ENCODE measurements around the gene ROGDI.

Gene ROGDI

DNA sequence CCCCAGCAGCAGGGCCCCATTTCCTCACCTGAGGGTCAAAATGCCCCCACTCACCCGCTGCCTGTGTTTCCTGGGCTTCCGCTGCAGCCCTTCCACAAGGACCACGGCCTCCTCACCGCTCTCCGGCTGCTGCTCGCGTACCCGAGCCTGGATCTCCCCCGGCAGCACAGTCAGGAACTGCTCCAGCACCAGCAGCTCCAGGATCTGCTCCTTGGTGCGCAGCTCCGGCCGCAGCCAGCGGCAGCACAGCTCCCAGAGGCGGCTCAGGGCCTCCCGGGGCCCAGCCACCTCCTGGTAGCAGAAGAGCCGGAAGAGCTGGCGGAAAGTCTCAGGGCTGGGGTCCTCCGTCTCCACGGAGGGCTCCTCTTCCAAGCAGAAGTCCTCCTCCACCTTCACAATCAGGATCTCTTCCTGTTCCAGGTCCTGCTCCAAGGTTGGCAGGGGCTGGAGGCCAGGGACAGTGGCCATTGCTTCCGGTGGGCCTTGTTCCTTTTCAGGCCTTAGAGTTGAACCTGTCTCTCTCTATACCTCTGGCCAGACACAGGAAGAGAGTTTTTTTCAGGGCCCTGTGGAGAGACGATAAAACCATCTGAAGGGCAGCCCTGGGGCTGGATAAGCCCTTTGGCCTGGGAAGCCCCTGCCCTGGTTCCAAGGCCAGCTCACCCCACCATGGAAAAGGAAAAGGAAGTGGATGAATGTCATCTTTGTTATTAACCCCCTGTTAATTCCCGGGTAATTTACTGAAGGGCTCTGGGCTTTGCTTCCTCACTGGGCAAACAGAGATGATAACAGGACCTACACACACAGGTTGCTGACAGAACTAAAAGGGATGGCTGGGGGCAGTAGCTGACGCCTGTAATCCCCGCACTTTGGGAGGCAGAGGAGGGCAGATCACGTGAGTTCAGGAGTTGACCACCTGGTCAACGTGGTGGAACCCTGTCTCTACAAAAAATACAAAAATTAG is 36.6 kb downstream of the ROGDI start:
- no peak for DNase-seq

DNA sequence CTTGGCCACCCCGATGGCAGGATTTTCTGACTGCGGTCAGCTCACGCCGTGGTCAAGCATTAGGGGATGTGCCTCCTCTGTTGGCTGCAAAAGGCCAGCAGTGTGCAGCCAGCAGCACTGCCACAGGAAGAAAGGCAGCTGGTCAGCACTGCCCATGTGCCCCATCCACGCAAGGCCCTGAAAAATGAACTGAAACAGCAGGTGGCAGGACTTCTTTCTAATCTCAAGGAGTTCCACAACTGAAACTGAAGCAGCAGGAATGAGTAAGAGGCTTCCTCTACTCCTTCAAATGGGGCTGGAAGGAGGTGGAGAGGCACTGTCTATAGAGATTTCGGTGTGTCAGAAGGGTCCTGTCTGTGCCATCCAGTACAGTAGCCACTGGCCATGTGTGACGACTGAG is 38.6 kb downstream of the ROGDI start:
- no peak for DNase-seq

DNA sequence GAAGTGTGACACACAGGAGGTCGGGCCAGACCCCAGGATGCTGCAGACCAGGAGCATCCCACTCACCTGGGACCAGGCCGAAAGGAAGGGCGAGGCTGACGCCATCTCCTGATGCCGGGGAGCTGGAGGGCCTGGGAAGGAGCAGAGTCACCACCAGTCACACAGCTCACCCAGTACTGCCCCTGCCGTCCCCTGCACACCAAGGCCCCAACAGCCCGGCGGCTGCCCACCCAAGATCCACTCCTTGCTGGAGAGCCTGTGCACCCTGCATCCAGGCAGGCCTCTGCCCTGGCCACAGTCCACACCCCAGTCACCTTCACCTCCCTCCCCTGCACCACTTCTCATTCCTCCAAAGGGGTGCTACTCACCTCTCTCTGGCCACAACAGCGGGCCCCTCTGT is 40.2 kb downstream of the ROGDI start:
- DNase-seq = no peak

DNA sequence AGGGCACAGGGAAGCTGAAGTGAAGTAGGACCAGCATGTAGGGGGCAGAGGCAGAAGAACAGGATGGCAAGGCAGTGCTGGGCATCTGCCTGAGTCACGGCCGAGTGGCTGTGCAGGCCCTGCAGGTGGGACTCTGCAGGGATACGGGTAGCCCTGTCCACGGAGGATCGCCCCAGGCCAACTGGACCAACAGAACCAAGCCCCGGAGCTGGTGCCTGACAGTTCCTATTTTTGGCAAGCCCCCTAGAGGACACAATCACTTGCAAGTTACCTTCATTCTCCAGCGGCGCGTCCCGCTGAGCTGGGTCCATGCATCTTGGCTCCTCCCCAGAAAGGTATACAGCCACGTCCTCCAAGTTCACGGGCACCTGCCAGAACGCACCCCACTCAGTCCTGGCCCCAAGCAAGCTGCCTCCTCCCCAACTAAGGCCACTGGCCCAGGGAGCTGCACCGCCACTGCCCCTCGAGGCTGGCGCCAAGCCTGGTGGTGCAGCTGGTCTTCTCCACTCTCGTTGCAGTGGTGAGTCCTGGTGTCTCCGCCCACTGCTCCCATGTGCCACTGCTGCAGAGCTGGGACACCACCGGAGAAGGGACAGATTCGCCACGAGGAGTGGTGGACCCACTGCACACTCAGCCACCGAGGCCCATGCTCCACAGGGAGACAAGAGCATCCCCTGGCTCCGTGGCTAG is 42.1 kb downstream of the ROGDI start:
- DNase-seq = no peak

DNA sequence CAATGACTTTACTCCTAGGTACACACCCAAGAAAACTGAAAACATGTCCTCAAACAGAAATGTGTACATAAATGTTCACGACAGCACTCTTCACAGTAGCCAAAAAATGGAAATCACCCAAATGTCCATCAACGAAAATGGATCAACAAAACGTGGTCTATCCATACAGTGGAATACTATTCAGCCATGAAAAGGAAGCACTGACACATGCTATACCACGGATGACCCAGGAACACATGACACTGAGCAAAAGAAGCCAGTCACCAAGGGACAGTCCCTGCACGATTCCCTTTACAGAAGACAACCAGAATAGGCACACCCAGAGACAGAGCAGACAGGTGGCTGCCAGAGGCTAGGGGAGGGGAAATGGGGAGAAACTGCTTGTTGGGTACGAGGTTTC is 46.7 kb downstream of the ROGDI start:
- no peak for DNase-seq

DNA sequence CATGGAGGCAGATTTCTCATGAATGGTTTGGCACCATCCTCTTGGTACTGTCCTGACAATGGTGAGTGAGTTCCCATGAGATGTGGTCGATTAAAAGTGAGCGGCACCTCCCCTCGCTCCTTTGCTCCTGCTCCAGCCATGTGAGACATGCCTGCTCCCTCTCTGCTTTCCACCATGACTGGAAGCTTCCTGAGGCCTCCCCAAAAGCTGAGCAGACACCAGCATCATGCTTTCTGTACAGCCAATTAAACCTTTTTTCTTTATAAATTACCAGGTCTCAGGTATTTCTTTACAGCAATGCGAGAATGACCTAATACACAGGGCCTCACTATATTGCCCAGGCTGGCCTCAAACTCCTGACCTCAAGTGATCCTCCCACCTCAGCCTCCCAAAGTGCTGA is 47.6 kb downstream of the ROGDI start:
- no peak for DNase-seq

DNA sequence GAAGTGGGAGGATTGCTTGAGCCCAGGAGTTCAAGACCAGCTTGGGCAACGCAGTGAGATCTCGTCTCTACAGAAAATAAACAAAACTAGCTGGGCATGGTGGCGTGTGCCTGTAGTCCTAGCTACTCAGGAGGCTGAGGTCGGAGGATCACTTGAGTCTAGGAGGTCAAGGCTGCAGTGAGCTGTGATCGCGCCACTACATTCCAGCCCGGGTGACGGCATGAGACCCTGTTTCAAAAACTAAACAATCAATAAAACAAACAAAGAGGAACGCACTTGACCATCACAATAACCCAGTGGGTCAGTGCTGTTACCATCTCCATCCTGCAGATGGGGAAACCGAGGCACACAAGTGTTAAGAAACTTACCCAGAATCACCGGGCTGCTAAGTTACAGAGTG is 49.2 kb downstream of the ROGDI start:
- DNase-seq = no peak

DNA sequence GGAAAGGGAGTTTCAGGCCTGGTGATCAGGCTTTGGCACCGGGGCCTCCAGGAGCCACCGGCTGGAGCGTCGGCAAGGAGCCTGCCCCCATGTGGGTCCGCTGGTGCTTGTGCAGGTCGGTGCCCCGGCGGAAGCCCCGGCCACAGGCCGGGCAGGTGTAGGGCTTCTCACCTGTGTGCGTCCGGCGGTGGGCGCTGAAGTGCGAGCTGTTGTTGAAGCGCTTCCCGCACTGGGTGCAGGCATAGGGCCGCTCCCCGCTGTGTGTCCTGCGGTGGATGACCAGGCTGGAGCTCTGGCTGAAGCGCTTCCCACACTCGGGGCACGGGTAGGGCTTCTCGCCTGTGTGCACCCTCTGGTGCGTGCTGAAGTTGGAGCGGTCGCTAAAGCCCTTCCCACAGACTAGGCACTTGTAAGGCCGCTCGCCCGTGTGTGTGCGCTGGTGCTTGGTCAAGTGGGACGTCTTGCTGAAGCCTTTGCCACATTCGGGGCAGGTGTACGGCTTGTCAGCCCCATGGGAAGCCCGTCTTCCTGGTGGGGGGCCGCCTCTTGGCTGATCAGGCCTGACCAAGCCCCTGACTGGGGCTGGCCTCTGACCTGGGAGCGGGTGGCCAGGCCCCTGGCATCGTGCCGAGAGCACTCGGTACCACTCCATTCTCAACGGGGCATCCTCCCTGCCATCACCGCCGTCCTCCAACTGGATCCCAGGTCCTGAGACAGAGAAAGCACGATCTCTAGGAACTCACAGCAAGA is 49.9 kb downstream of the ROGDI start:
- peak; percentile 53 for DNase-seq

DNA sequence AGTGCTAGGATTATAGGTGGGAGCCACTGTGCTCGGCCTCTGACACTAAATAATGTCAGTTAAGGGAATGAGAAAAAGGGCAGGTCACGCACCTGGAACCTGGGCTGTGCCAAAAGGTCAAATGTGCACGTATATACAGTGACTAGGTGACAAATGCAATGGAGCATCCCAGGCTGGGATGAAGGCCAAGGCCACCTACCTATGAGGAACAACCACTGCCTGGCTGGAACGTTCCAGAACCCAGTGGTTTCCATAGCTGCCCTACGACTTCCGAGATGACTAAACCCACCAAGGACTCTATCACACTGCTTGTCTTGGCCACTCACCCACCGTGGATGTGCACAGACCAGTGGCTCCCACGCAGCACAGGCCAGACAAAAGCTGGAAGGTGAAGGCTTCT is 51.5 kb downstream of the ROGDI start:
- DNase-seq = no peak

DNA sequence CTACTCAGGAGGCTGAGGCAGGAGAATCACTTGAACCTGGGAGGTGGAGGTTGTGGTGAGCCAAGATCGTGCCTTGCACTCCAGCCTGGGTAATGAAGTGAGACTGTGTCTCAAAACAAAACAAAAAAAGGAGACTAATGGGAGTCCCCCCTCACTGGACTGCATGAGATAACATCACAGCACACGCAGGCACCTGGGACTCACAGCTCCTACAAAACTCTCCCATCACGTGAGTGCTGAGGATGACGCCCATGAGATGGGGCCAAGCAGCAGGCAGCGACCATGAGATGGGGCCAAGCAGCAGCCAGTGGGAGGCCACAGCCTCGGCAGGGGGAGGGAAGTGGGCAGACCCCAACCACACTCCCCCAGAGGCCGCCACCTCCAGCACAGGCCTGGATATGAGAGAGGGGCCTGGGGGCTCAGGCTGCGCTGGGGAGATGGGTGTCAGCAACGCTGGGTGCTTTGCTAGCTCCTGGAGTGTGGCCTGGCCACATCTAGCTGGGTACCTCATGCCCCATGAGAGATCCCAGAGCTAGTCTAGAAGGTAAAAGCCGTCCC is 52.7 kb downstream of the ROGDI start:
- DNase-seq = no peak

DNA sequence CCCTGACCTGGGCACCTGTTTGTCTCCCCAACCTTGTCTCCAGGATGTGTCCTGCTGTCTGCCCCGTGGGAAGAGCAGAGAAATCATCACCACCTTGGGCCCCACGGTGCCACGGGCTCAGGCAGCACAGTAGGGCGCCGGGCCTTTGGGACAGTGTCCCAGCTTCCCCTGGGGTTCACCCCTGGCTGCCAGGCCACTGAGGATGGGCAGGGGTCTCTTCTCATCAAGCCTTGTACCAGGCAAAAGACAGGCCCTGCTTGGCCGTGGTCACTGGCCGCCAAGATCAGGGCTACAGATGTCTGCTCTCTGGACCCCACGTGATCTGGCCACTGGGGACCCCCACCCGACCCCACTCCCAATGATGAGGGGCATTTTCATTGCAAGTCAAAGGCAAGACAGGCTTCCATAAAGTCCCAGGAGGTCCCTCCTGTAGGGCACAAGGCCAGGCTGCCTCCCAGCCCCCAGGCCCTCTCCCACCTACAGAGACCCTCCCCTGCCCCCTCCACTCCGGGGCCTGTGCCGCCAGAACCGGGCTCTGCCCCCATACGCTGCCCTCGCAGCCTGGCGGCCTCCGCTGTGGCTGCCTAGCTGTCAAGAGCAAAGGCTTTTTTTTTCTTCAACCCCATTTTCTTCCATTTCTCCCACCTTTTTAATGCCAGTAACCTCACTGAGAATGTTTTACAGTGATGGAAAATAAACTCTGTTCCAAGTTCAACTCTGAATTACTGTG is 53.6 kb downstream of the ROGDI start:
- DNase-seq = no peak

DNA sequence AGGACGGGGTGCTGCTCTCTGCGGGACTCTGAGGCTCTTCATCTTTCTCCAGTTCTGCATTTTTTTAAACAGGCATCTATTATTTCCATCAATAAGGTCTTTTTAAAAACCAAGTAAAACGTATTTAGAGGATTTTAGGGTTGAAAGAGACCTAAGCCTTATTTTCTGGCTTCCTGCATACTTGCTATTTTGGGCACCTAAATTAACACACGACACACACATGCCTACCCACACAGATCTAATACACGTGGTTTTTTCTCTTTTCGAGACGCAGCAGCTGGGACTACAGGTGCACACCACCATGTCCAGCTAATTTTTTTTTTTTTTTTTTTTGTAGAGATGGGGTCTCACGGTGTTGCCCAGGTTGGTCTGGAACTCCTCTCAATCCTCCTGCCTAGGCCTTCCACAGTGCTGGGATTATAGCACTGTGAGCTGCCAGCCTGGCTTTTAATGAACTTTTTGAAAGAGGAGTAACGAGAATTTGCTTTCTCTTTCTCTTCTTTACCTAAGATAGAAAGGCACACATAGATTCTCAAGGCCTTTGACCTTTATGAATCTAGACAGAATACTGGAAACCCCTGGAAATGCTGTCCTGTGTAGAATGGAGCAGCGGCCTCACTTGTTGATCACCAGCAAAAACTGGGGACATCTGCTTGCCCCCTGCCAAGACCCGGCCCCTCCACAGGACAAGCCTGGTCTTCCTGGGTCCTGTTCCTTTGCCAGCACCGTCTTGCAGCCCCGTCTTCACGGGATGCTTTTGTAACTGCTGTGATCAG is 54.3 kb downstream of the ROGDI start:
- no peak for DNase-seq

DNA sequence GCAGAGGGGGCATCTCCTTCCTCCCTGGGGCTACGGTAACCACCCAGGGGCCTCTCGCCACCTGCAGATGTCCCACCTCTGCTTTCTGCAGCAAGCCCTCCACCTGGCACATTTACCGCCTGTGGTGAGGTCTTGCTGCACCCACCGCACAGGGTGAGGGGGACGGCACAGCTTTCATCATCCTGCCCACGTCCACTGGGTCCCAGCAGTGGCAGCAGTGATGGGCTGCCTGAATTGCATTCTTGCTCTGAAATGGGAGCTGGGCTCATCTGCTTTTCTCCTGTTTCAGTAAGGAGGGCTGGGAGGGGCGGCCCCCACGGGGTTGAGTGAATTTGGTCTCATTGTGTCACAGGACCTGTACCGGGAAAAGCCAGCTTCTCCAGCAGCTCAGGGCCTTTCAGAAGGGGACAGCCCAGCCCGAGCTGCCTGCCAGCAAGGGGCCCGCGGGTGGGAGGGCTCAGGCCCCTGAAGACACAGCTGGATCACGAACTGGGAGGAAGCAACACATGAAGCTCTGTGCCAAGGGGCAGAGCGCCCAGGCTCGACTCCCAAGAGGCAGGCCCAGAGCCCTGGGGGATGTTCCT is 55.4 kb downstream of the ROGDI start:
- no peak for DNase-seq
